ENCODE data around the gene BMAL1.
"Not testable (repeated sequence)": the region's sequence is repeated elsewhere in the genome, so short reads cannot be mapped to it uniquely, and the experiment has no call there.

Gene BMAL1

GRCh38 chr11:13256216-13256615 lies 21.4 kb upstream of the BMAL1 start:
- H3K36me3 ChIP-seq (ENCODE audit: control insufficient read depth, insufficient read depth, low read length): no peaks in the 10 kb centered on the region

GRCh38 chr11:13258061-13258460 lies 19.5 kb upstream of the BMAL1 start:
- H3K27me3 ChIP-seq (replicated peaks; ENCODE audit: control insufficient read depth, insufficient read depth, low read length); DNase-seq (ENCODE audit: extremely low read depth, insufficient read length); H3K4me3 ChIP-seq (replicated peaks; ENCODE audit: low read depth, low read length); H3K36me3 ChIP-seq (ENCODE audit: control insufficient read depth, insufficient read depth, low read length): not testable (repeated sequence)

More at GRCh38 chr11:13256216-13256615, 21.4 kb upstream of the BMAL1 start:
- Histone ChIP-seq H3K4me3 (replicated peaks; ENCODE audit: low read depth, low read length) (no peak overlapping the region), H3K27me3 (replicated peaks; ENCODE audit: control insufficient read depth, insufficient read depth, low read length) (no peaks in the 10 kb centered on the region)
- no peak for TF ChIP-seq CTCF (IDR thresholded peaks at IDR 0.05; ENCODE audit: insufficient read depth, low read length, poor library complexity, severe bottlenecking)
- no peak for DNase-seq (ENCODE audit: extremely low read depth, insufficient read length)

GRCh38 chr11:13258855-13259254 lies 18.7 kb upstream of the BMAL1 start:
- H3K27me3 ChIP-seq (replicated peaks; ENCODE audit: control insufficient read depth, insufficient read depth, low read length): no peaks in the 10 kb centered on the region
- DNase-seq (ENCODE audit: extremely low read depth, insufficient read length): no peak
- no peak overlapping the region for H3K4me3 ChIP-seq (replicated peaks; ENCODE audit: low read depth, low read length)
- TF ChIP-seq CTCF (IDR thresholded peaks at IDR 0.05; ENCODE audit: insufficient read depth, low read length, poor library complexity, severe bottlenecking): no peak
- H3K36me3 ChIP-seq (ENCODE audit: control insufficient read depth, insufficient read depth, low read length): no peaks in the 10 kb centered on the region

GRCh38 chr11:13259374-13259773 lies 18.2 kb upstream of the BMAL1 start:
- H3K4me3 ChIP-seq (replicated peaks; ENCODE audit: low read depth, low read length): no peak overlapping the region
- DNase-seq (ENCODE audit: extremely low read depth, insufficient read length): no peak
- no peak for TF ChIP-seq CTCF (IDR thresholded peaks at IDR 0.05; ENCODE audit: insufficient read depth, low read length, poor library complexity, severe bottlenecking)
- H3K36me3 ChIP-seq (ENCODE audit: control insufficient read depth, insufficient read depth, low read length): no peaks in the 10 kb centered on the region
- 0 out of 2 replicates have a peak, but pooled peaks cover 2% of the 10 kb centered on the region for H3K27me3 ChIP-seq (replicated peaks; ENCODE audit: control insufficient read depth, insufficient read depth, low read length)

GRCh38 chr11:13260201-13260962 lies 17.2 kb upstream of the BMAL1 start:
- Histone ChIP-seq H3K27me3 (replicated peaks; ENCODE audit: control insufficient read depth, insufficient read depth, low read length) (0 out of 2 replicates have a peak, but pooled peaks cover 2% of the 10 kb centered on the region), H3K36me3 (ENCODE audit: control insufficient read depth, insufficient read depth, low read length) (no peaks in the 10 kb centered on the region), H3K4me3 (replicated peaks; ENCODE audit: low read depth, low read length) (no peak overlapping the region)
- TF ChIP-seq CTCF (IDR thresholded peaks at IDR 0.05; ENCODE audit: insufficient read depth, low read length, poor library complexity, severe bottlenecking): no peak
- no peak for DNase-seq (ENCODE audit: extremely low read depth, insufficient read length)

- no peak for DNase-seq (ENCODE audit: extremely low read depth, insufficient read length)
- Histone ChIP-seq H3K36me3 (ENCODE audit: control insufficient read depth, insufficient read depth, low read length) (no peaks in the 10 kb centered on the region), H3K27me3 (replicated peaks; ENCODE audit: control insufficient read depth, insufficient read depth, low read length) (0 out of 2 replicates have a peak, but pooled peaks cover 2% of the 10 kb centered on the region), H3K4me3 (replicated peaks; ENCODE audit: low read depth, low read length) (no peak overlapping the region)
- TF ChIP-seq CTCF (IDR thresholded peaks at IDR 0.05; ENCODE audit: insufficient read depth, low read length, poor library complexity, severe bottlenecking): no peak
These were observed 16.5 kb upstream of the BMAL1 start for GRCh38 chr11:13260963-13261588.

All from GM06990 (cell line).